Skin of body (tissue), 2 donors: ENCODE results near the gene ATXN3L. TPM values are rescaled to one million over a fixed set of nuclear protein-coding genes. Genes with fewer than 3 reads are reported as not detected.

ENCODE experiments used
- DNase-seq: peaks from one replicate; lab custom pipeline; 2025; lab: John Stamatoyannopoulos, UW
- total RNA-seq: library from RNA; depleted of rRNA; stranded (reverse); fragments of >200 nt; gene quantifications from one replicate; pipeline ENCODE4 v1.2.3, GENCODE V29; 2014

ATXN3L gene
- total RNA-seq, 1 donor from 2014 or later: not detected

DNA sequence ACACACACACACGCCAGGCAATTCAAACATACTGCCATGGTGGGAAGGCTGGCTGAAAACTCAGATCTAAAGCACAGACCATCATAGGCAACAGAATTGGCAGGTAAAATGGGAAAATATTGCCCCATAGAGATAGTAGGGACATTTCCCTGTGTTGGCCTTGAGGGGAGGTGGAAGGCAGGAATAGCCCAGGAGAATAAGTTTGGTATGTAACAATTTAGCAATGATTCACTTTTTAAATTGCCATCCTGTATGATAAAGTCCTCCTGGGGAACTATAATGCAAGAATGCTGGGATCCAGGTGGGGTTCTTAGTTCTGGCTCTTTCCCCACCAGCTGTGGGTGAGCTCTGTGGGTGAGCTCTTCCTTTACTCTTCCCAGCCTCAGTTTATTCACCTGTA is 51.0 kb downstream of the ATXN3L start:
- DNase-seq: no peak

Other genes with a start within 250 kb of the ATXN3L start
- gene EGFL6, start 249.5 kb upstream of the ATXN3L start, total RNA-seq: 21.2 TPM